HL-60 (cell line): ENCODE results near the gene ATXN2L.
A peak's percentile ranks its signal among the peaks of the same experiment; 100 is the strongest.
"Not testable (repeated sequence)": the region's sequence is repeated elsewhere in the genome, so short reads cannot be mapped to it uniquely, and the experiment has no call there.

Source experiments
- DNase-seq, 2 experiments: peaks; one replicate each; pipeline ENCODE4 v3.0.0-alpha.2; 2010 to 2020; ENCODE audit warnings: low read depth in 1 of 2, low spot score in 1 of 2
- H3K27ac ChIP-seq: fragments of 250-450 bp; sonication (Bioruptor Pico); replicated peaks from 2 replicates; pipeline ENCODE4 v1.5.1; 2020; ENCODE audit warnings: mild to moderate bottlenecking, moderate library complexity
- H3K27me3 ChIP-seq: fragments of 250-450 bp; sonication (Bioruptor Pico); 2 replicates; pipeline ENCODE4 v1.5.1; 2021; ENCODE audit warnings: mild to moderate bottlenecking, moderate library complexity; ENCODE audit not compliant: insufficient read depth, poor library complexity, severe bottlenecking
- H3K4me3 ChIP-seq: replicated peaks from 2 replicates; pipeline ENCODE4 v1.5.1; 2011; ENCODE audit warnings: mild to moderate bottlenecking, control low read depth, low read length; ENCODE audit not compliant: insufficient read depth
- CTCF ChIP-seq: IDR thresholded peaks from one replicate; pipeline ENCODE4 v1.5.1; 2011; ENCODE audit warnings: low read length, control low read depth, inconsistent platforms; ENCODE audit not compliant: insufficient read depth
- GABPA ChIP-seq: IDR thresholded peaks from 2 replicates; pipeline ENCODE4 v1.6.1; 2012; ENCODE audit warnings: low read depth
- POLR2AphosphoS5 ChIP-seq: IDR thresholded peaks from 2 replicates; pipeline ENCODE4 v1.6.1; 2012; ENCODE audit warnings: low read depth
- REST ChIP-seq: IDR thresholded peaks from 2 replicates; pipeline ENCODE4 v1.6.1; 2012; ENCODE audit warnings: low read depth; ENCODE audit not compliant: insufficient replicate concordance
- SPI1 ChIP-seq: IDR thresholded peaks from 2 replicates; pipeline ENCODE4 v1.6.1; 2012; ENCODE audit warnings: low read depth, mild to moderate bottlenecking, borderline replicate concordance
- long read RNA-seq: library from polyadenylated mRNA; unstranded; transcript quantifications from one replicate; pipeline ENCODE4 v2.0.0, GENCODE V29; 2020

Gene ATXN2L
- long read RNA-seq, partial matches to known transcripts: 24 of 41 reads
- long read RNA-seq, other reads (novel, unspliced or antisense): 17 of 41 reads

- DNase-seq: peak; percentile 93 to 95
- H3K27me3 ChIP-seq: no peaks in the 10 kb centered on the region
- TF ChIP-seq POLR2AphosphoS5 (peak; percentile 91), GABPA (peak; percentile 29), CTCF (no peak), SPI1 (peak; percentile 19; the same call in 1 of the 2 replicates), REST (peak; percentile 30)
These were observed at the start of gene ATXN2L for GRCh38 chr16:28822520-28823290. TSS of gene ATXN2L (plus strand) at chr16:28822999. CDS start at chr16:28823260, 261 bp downstream.

GRCh38 chr16:28781697-28782096 is 41.1 kb upstream of the ATXN2L start:
- not testable (repeated sequence) for H3K4me3 ChIP-seq, DNase-seq, H3K27me3 ChIP-seq, H3K27ac ChIP-seq

More at GRCh38 chr16:28822520-28823290, at the start of gene ATXN2L:
- peak within 1 kb of the TSS; percentile 87 for H3K4me3 ChIP-seq
- peak within 1 kb of the TSS; percentile 100 for H3K27ac ChIP-seq

GRCh38 chr16:28782357-28782756 is 40.4 kb upstream of the ATXN2L start:
- not testable (repeated sequence) for H3K4me3 ChIP-seq, H3K27ac ChIP-seq, H3K27me3 ChIP-seq, DNase-seq

GRCh38 chr16:28802235-28803019 is 20.4 kb upstream of the ATXN2L start:
- H3K27me3 ChIP-seq, H3K4me3 ChIP-seq, H3K27ac ChIP-seq: not testable (repeated sequence)
- DNase-seq: peak in 1 of 2 experiments; percentile 69

- H3K27ac ChIP-seq, DNase-seq, H3K4me3 ChIP-seq, H3K27me3 ChIP-seq: not testable (repeated sequence)
These were observed 15.2 kb upstream of the ATXN2L start for GRCh38 chr16:28807445-28808120.

- no peak overlapping the region for H3K27ac ChIP-seq
- TF ChIP-seq POLR2AphosphoS5: peak; percentile 42; the same call in 1 of the 2 replicates
- TF ChIP-seq CTCF: no peak
- TF ChIP-seq REST: no peak
These were observed 2.8 kb upstream of the ATXN2L start for GRCh38 chr16:28820016-28820415.

GRCh38 chr16:28820546-28820945 is 2.3 kb upstream of the ATXN2L start:
- not testable (repeated sequence) for H3K27me3 ChIP-seq, H3K4me3 ChIP-seq, DNase-seq, H3K27ac ChIP-seq

More at GRCh38 chr16:28820016-28820415, 2.8 kb upstream of the ATXN2L start:
- DNase-seq: peak in 1 of 2 experiments; percentile 59
- Histone ChIP-seq H3K27me3 (no peaks in the 10 kb centered on the region), H3K4me3 (no peak overlapping the region)
